ENCODE data around the gene MAP3K13. TPM values are rescaled to one million over a fixed set of nuclear protein-coding genes. Genes with fewer than 3 reads are reported as not detected.

MAP3K13 gene
- total and polyA plus RNA-seq, 10 of the 15 experiments (the other 5 are each of a cell fraction or from before 2014, with no cell fraction given): 10.5 to 70.8 (median 26.8) TPM

- DNase-seq (ENCODE audit: low read depth, low spot score) (no peak), ATAC-seq (no peak), FAIRE-seq (no peak)
- H3K9ac ChIP-seq (ENCODE audit: control insufficient read depth, insufficient read depth, low read length): no peak overlapping the region
- no peaks in the 10 kb centered on the region for H3K27me3 ChIP-seq (replicated peaks in 1 of 2; ENCODE audit: control insufficient read depth in 2 of 2, insufficient read depth in 2 of 2, low read length in 1 of 2)
- H3K9me3 ChIP-seq (replicated peaks; ENCODE audit: control insufficient read depth, insufficient read depth, low read length): no peaks in the 10 kb centered on the region
- BruUV-seq (replicated peaks): no TSS peak
- no peak overlapping the region for H3K4me3 ChIP-seq
- H3K79me2 ChIP-seq (ENCODE audit: control insufficient read depth, insufficient read depth, low read length): no peaks in the 10 kb centered on the region
- ChIA-PET SMC1A (ENCODE audit: uncharacterized antibody, unreplicated experiment) (interaction anchor here (1.7 kb wide), 1 partner anchor 55 kb away, joined by 9 read pairs; no protein-coding TSS in a partner anchor), POLR2A (no interaction called here), CTCF (interaction anchor here (1.7 kb wide), 1 partner anchor 70 kb away, joined by 7 read pairs; no protein-coding TSS in a partner anchor), RAD21 (ENCODE audit: unreplicated experiment) (no interaction called here)
- H4K20me1 ChIP-seq (ENCODE audit: control insufficient read depth, insufficient read depth): no peaks in the 10 kb centered on the region
- H3K27ac ChIP-seq (ENCODE audit: control insufficient read depth, insufficient read depth): no peak overlapping the region
- peaks cover 10% of the 10 kb centered on the region for H3K4me1 ChIP-seq (ENCODE audit: control insufficient read depth, insufficient read depth, low read length)
- H2AFZ ChIP-seq (ENCODE audit: control insufficient read depth, low read depth, low read length): no peak overlapping the region
- TF ChIP-seq SP1 (IDR thresholded peaks at IDR 0.05; ENCODE audit: low read depth, low read length) (no peak), PKNOX1 (IDR thresholded peaks at IDR 0.05) (no peak), RAD51 (IDR thresholded peaks at IDR 0.05) (no peak), FOS (IDR thresholded peaks at IDR 0.05; ENCODE audit: borderline replicate concordance, extremely low read depth, insufficient read length) (no peak), MTA2 (IDR thresholded peaks at IDR 0.05; ENCODE audit: low read depth) (no peak), EED (IDR thresholded peaks at IDR 0.05; ENCODE audit: low read depth) (no peak), ZZZ3 (IDR thresholded peaks at IDR 0.05; ENCODE audit: control insufficient read depth, insufficient read length, low read depth) (no peak), IRF4 (IDR thresholded peaks at IDR 0.05; ENCODE audit: low read depth, low read length) (no peak), FOXM1 (IDR thresholded peaks at IDR 0.05; ENCODE audit: low read depth, low read length) (no peak), CBX3 (IDR thresholded peaks at IDR 0.05; ENCODE audit: borderline replicate concordance, low read depth) (no peak), STAT1 (conservative IDR thresholded peaks at IDR 0.05) (no peak), TCF3 (IDR thresholded peaks at IDR 0.05; ENCODE audit: borderline replicate concordance, insufficient read depth, low read depth, low read length) (no peak), SKIL (IDR thresholded peaks at IDR 0.05; ENCODE audit: low read depth, poor library complexity, severe bottlenecking) (no peak)
- TF ChIP-seq, protein P1, sequence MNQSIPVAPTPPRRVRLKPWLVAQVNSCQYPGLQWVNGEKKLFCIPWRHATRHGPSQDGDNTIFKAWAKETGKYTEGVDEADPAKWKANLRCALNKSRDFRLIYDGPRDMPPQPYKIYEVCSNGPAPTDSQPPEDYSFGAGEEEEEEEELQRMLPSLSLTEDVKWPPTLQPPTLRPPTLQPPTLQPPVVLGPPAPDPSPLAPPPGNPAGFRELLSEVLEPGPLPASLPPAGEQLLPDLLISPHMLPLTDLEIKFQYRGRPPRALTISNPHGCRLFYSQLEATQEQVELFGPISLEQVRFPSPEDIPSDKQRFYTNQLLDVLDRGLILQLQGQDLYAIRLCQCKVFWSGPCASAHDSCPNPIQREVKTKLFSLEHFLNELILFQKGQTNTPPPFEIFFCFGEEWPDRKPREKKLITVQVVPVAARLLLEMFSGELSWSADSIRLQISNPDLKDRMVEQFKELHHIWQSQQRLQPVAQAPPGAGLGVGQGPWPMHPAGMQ (IDR thresholded peaks at IDR 0.05; ENCODE audit: borderline replicate concordance): no peak
- TF ChIP-seq, protein P2, sequence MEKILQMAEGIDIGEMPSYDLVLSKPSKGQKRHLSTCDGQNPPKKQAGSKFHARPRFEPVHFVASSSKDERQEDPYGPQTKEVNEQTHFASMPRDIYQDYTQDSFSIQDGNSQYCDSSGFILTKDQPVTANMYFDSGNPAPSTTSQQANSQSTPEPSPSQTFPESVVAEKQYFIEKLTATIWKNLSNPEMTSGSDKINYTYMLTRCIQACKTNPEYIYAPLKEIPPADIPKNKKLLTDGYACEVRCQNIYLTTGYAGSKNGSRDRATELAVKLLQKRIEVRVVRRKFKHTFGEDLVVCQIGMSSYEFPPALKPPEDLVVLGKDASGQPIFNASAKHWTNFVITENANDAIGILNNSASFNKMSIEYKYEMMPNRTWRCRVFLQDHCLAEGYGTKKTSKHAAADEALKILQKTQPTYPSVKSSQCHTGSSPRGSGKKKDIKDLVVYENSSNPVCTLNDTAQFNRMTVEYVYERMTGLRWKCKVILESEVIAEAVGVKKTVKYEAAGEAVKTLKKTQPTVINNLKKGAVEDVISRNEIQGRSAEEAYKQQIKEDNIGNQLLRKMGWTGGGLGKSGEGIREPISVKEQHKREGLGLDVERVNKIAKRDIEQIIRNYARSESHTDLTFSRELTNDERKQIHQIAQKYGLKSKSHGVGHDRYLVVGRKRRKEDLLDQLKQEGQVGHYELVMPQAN (conservative IDR thresholded peaks at IDR 0.05): no peak
- 48% methylated on average over 3 of the region's 3 CpGs for WGBS (ENCODE audit: insufficient coverage, insufficient replicate concordance, low lambda C conversion rate, missing lambda C conversion rate)
- intact Hi-C loops (cut with micrococcal nuclease; ENCODE audit: unreplicated experiment) (no loop called here), in situ Hi-C loops (cut with MboI) (no loop called here)
- peaks cover 0 to 3% of the 10 kb centered on the region in 2 experiments; a peak in 2 of 4 replicates for H3K36me3 ChIP-seq (ENCODE audit: control insufficient read depth in 2 of 2, insufficient read depth in 2 of 2, low read length in 1 of 2)
- no peak overlapping the region for H3K4me2 ChIP-seq (ENCODE audit: control insufficient read depth, insufficient read depth)
Observed at GRCh38 chr3:185504636-185505035, 141.7 kb downstream of the MAP3K13 start.

All from GM12878 (cell line).